Gastroesophageal sphincter (tissue), 4 donors: ENCODE measurements around the gene LMF1. TPM values are rescaled to one million over a fixed set of nuclear protein-coding genes. Genes with fewer than 3 reads are reported as not detected.

Source experiments
- ATAC-seq: fragments of 150-250 bp; one replicate; pipeline ENCODE4 v1.9.1; 2016; ENCODE audit warnings: mild to moderate bottlenecking, moderate library complexity
- H3K27ac ChIP-seq, 4 donors: fragments of 200-600 bp; sonication (generic) in 3 of 4; 1 replicate in 3 of 4; 2 replicates in 1 of 4; pipeline ENCODE4 v1.5.1; 2016 to 2019
- H3K27me3 ChIP-seq: fragments of 200-600 bp; sonication (generic); one replicate; pipeline ENCODE4 v1.5.1; 2019
- H3K36me3 ChIP-seq, 2 donors: fragments of 200-600 bp; sonication (generic); one replicate each; pipeline ENCODE4 v1.5.1; 2019; ENCODE audit warnings: control low read depth in 1 of 2
- H3K4me1 ChIP-seq, 3 donors: fragments of 200-600 bp; sonication (generic); 1 replicate in 2 of 3; 2 replicates in 1 of 3; pipeline ENCODE4 v1.5.1; 2016 to 2019; ENCODE audit warnings: control low read depth in 2 of 3
- H3K4me3 ChIP-seq, 2 donors: fragments of 200-600 bp; sonication (generic); one replicate each; pipeline ENCODE4 v1.5.1; 2019; ENCODE audit warnings: mild to moderate bottlenecking in 1 of 2, moderate library complexity in 1 of 2
- H3K9me3 ChIP-seq, 3 donors: fragments of 200-600 bp; sonication (generic); one replicate each; pipeline ENCODE4 v1.5.1; 2017 to 2019; ENCODE audit warnings: control low read depth in 2 of 3
- EP300 ChIP-seq: sonication (generic); formaldehyde crosslinking; IDR thresholded peaks from one replicate; pipeline ENCODE4 v1.6.1; 2017; ENCODE audit warnings: antibody characterized with exemption, mild to moderate bottlenecking
- POLR2A ChIP-seq, 2 donors: fragments of 450-650 bp; IDR thresholded peaks; one replicate each; pipeline ENCODE4 v1.6.1; 2017; ENCODE audit warnings: antibody characterized with exemption in 2 of 2, mild to moderate bottlenecking in 2 of 2, moderate library complexity in 1 of 2
- POLR2AphosphoS5 ChIP-seq: sonication (generic); formaldehyde crosslinking; IDR thresholded peaks from one replicate; pipeline ENCODE4 v1.6.1; 2017; ENCODE audit warnings: antibody characterized with exemption
- WGBS, 2 donors: methylation state at CpG; one replicate each; pipeline ENCODE4 v1.1.5; 2018; ENCODE audit warnings: low coverage in 1 of 2; 5-methylcytosine and 5-hydroxymethylcytosine counted together
- total RNA-seq, 4 donors: library from RNA; depleted of rRNA; stranded (reverse); fragments of >200 nt; gene quantifications; one replicate each; pipeline ENCODE4 v1.1.0, GENCODE V29; 2016
- TF ChIP-seq, protein P1 (sequence below), 4 experiments: fragments of 200-600 bp in 2 of 4; fragments of 450-650 bp in 2 of 4; sonication (generic) in 1 of 4; IDR thresholded peaks; one replicate each; pipeline ENCODE4 v1.5.1; 2017 to 2019; ENCODE audit warnings: antibody characterized with exemption in 4 of 4, mild to moderate bottlenecking in 2 of 4, moderate library complexity in 2 of 4

The LMF1 gene
- total RNA-seq, 4 donors from 2014 or later, result 13.7 to 57.3 (median 20.9) TPM

DNA sequence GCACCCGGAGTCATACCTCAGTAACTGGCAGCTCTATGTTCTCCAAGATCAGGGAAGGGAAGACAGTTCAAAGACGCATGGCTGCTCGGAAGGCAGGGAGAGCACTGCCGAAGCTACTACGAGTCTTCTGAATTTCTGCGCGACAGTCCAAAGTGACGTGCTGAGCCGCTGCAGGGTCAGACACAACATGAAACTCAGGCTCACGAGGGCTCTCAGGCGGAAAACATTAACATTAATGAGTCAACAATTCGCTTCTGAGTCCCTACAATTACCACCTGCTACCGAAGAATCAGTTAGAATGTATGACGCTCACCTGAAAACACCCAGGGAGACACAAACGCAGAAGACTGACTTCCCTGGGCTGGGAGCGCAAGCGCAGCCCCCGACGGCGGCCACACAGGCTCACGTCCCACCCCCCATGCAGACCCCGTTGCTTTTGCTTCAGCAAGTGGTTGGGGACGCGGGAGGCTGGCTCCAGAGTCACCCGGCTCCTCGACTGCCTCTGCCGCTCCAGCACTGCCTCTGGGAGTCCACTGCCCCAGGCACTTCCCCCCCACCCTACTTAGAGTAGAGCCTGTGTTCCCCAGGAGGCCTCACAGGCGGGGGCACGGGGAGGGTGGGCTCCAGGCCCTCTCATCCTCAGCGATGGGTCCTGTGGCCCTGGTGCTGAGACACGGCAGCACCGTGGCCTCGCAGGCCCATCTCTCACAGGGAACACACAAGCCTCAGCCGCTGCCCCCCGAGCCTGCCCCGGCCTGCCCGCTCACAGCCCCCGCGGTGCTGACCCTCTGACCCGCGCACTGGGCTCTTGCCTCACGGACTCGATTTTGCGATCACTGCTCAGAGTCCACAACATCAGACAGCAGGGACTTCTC lies 38.9 kb downstream of the LMF1 start:
- TF ChIP-seq, protein P1, sequence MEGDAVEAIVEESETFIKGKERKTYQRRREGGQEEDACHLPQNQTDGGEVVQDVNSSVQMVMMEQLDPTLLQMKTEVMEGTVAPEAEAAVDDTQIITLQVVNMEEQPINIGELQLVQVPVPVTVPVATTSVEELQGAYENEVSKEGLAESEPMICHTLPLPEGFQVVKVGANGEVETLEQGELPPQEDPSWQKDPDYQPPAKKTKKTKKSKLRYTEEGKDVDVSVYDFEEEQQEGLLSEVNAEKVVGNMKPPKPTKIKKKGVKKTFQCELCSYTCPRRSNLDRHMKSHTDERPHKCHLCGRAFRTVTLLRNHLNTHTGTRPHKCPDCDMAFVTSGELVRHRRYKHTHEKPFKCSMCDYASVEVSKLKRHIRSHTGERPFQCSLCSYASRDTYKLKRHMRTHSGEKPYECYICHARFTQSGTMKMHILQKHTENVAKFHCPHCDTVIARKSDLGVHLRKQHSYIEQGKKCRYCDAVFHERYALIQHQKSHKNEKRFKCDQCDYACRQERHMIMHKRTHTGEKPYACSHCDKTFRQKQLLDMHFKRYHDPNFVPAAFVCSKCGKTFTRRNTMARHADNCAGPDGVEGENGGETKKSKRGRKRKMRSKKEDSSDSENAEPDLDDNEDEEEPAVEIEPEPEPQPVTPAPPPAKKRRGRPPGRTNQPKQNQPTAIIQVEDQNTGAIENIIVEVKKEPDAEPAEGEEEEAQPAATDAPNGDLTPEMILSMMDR (IDR thresholded peaks at IDR 0.05), result no peak
- TF ChIP-seq POLR2AphosphoS5, result no peak
- TF ChIP-seq EP300, result no peak
- TF ChIP-seq POLR2A (IDR thresholded peaks at IDR 0.05), result no peak
- Histone ChIP-seq H3K4me3 (no peak overlapping the region), H3K27ac (no peak overlapping the region), H3K27me3 (no peaks in the 10 kb centered on the region), H3K36me3 (peaks cover 0 to 77% of the 10 kb centered on the region in 2 donors), H3K9me3 (no peaks in the 10 kb centered on the region), H3K4me1 (no peaks in the 10 kb centered on the region)
- ATAC-seq, result no peak
- WGBS, 2 donors, result 90 to 93% methylated on average over 7 to 13 of the region's 44 CpGs

GRCh38 chr16:931171-931570 lies 39.6 kb downstream of the LMF1 start:
- Histone ChIP-seq H3K36me3 (peaks cover 0 to 80% of the 10 kb centered on the region in 2 donors), H3K27ac (no peak overlapping the region), H3K27me3 (no peaks in the 10 kb centered on the region), H3K4me3 (no peak overlapping the region), H3K4me1 (no peaks in the 10 kb centered on the region), H3K9me3 (no peaks in the 10 kb centered on the region)
- WGBS, 2 donors, result 80 to 100% methylated on average over 2 to 9 of the region's 21 CpGs
- TF ChIP-seq, protein P1 (IDR thresholded peaks at IDR 0.05), result no peak
- TF ChIP-seq POLR2A (IDR thresholded peaks at IDR 0.05) (no peak), POLR2AphosphoS5 (no peak), EP300 (no peak)
- no peak for ATAC-seq

DNA sequence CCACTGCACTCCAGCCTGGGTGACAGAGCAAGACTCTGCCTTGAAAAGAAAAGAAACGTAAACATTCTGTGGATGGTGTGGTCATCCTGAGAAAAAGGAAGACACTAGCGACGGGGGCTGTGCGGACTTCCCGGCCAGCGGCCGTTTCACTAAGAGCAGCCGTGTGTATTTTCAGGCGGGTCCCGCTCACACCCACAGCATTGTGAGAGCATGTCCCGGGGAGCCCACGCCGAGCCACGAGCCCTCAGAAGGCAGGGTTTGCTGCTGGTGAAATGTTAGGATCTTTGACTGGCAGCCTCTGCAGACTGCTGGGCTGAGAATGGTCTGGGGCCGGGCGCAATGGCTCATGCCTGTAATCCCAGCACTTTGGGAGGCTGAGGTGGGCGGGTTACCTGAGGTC lies 40.3 kb downstream of the LMF1 start:
- 96 to 98% methylated on average over 4 to 10 of the region's 17 CpGs for WGBS, 2 donors
- ATAC-seq, result no peak
- no peaks in the 10 kb centered on the region for H3K4me1 ChIP-seq
- no peak overlapping the region for H3K4me3 ChIP-seq
- TF ChIP-seq, protein P1 (IDR thresholded peaks at IDR 0.05), result no peak
- TF ChIP-seq POLR2A (IDR thresholded peaks at IDR 0.05) (no peak), EP300 (no peak)
- no peaks in the 10 kb centered on the region for H3K9me3 ChIP-seq
- no peaks in the 10 kb centered on the region for H3K27me3 ChIP-seq
- H3K36me3 ChIP-seq, result peaks cover 0 to 82% of the 10 kb centered on the region in 2 donors
- no peak overlapping the region for H3K27ac ChIP-seq

- H3K4me1 ChIP-seq, result no peaks in the 10 kb centered on the region
- TF ChIP-seq POLR2AphosphoS5 (no peak), POLR2A (IDR thresholded peaks at IDR 0.05) (no peak), EP300 (no peak)
- TF ChIP-seq, protein P1 (IDR thresholded peaks at IDR 0.05), result no peak
- ATAC-seq, result no peak
- 81 to 92% methylated on average over 5 to 6 of the region's 20 CpGs for WGBS, 2 donors
- no peaks in the 10 kb centered on the region for H3K9me3 ChIP-seq
- no peak overlapping the region for H3K4me3 ChIP-seq
- no peak overlapping the region for H3K27ac ChIP-seq
- H3K36me3 ChIP-seq, result peaks cover 0 to 83% of the 10 kb centered on the region in 2 donors
- H3K27me3 ChIP-seq, result no peaks in the 10 kb centered on the region
These were observed 40.7 kb downstream of the LMF1 start for GRCh38 chr16:930076-930475.
